K562 (cell line): ENCODE measurements around the gene SPRED2. TPM values are rescaled to one million over a fixed set of nuclear protein-coding genes. Genes with fewer than 3 reads are reported as not detected.

Experiments used
- CBX3 ChIP-seq, 2 experiments: IDR thresholded peaks; 1 replicate in 1 of 2; 2 replicates in 1 of 2; pipeline ENCODE4 v1.6.1; 2012; ENCODE audit warnings: inconsistent platforms in 2 of 2, low read length in 2 of 2, borderline replicate concordance in 1 of 2, control low read depth in 1 of 2
- CSDE1 ChIP-seq, 2 experiments: fragments of 450-650 bp; IDR thresholded peaks; 2 replicates each; pipeline ENCODE4 v1.6.1; 2016; ENCODE audit warnings: mild to moderate bottlenecking in 1 of 2
- CXXC5 ChIP-seq: fragments of 250-450 bp; sonication (Bioruptor Pico); IDR thresholded peaks from 2 replicates; pipeline ENCODE4 v1.8.0; 2022; ENCODE audit warnings: inconsistent platforms, mild to moderate bottlenecking, moderate library complexity
- ELF2 ChIP-seq: fragments of 250-450 bp; sonication (Bioruptor Pico); IDR thresholded peaks from 2 replicates; pipeline ENCODE4 v1.5.0; 2021; ENCODE audit warnings: mild to moderate bottlenecking
- FOXA3 ChIP-seq, 2 experiments: fragments of 450-650 bp in 1 of 2; sonication (generic) in 1 of 2; formaldehyde crosslinking; IDR thresholded peaks in 1 of 2; conservative IDR thresholded peaks in 1 of 2; 2 replicates each; pipeline versions ENCODE4 v1.4.0 to v1.8.0; 2020 to 2022; ENCODE audit warnings: mild to moderate bottlenecking in 2 of 2, missing genetic modification reagents in 1 of 2
- HCFC1 ChIP-seq: IDR thresholded peaks from 2 replicates; pipeline ENCODE4 v1.6.1; 2012; ENCODE audit warnings: low read depth, low read length, improper control_type of control experiment
- HDAC6 ChIP-seq: IDR thresholded peaks from 2 replicates; pipeline ENCODE4 v1.6.1; 2012; ENCODE audit warnings: low read depth, mild to moderate bottlenecking, control low read depth, inconsistent platforms, low read length, moderate library complexity
- HLTF ChIP-seq: fragments of 450-650 bp; IDR thresholded peaks from 2 replicates; pipeline ENCODE4 v1.6.1; 2016
- KLF1 ChIP-seq: fragments of 450-650 bp; IDR thresholded peaks from 2 replicates; pipeline ENCODE4 v1.6.1; 2016; ENCODE audit warnings: missing genetic modification characterization, missing compliant biosample characterization
- MTA1 ChIP-seq: fragments of 450-650 bp; IDR thresholded peaks from 2 replicates; pipeline ENCODE4 v1.6.1; 2017; ENCODE audit warnings: borderline replicate concordance
- NFXL1 ChIP-seq: fragments of 450-650 bp; formaldehyde crosslinking; IDR thresholded peaks from 2 replicates; pipeline ENCODE4 v1.4.0; 2021; ENCODE audit warnings: mild to moderate bottlenecking
- NR3C1 ChIP-seq: sonication (generic); formaldehyde crosslinking; IDR thresholded peaks from 2 replicates; pipeline ENCODE4 v1.8.1; 2022; ENCODE audit warnings: missing genetic modification reagents
- PURB ChIP-seq: sonication (generic); formaldehyde crosslinking; IDR thresholded peaks from 2 replicates; pipeline ENCODE4 v1.9.0; 2021; ENCODE audit warnings: low read depth, mild to moderate bottlenecking, missing genetic modification reagents
- RFX1 ChIP-seq: fragments of 450-650 bp; IDR thresholded peaks from 2 replicates; pipeline ENCODE4 v1.6.1; 2016; ENCODE audit warnings: mild to moderate bottlenecking, moderate library complexity
- SMARCE1 ChIP-seq: fragments of 450-650 bp; IDR thresholded peaks from 2 replicates; pipeline ENCODE4 v1.7.1; 2016; ENCODE audit warnings: mild to moderate bottlenecking
- SPI1 ChIP-seq: IDR thresholded peaks from 2 replicates; pipeline ENCODE4 v1.6.1; 2011; ENCODE audit warnings: low read depth, low read length, control low read depth, borderline replicate concordance
- SRSF7 ChIP-seq: fragments of 200-400 bp; formaldehyde crosslinking; optimal IDR thresholded peaks from 2 replicates; pipeline ENCODE3; 2017; ENCODE audit warnings: mild to moderate bottlenecking, low read depth, low read length
- STAT5B ChIP-seq: fragments of 250-450 bp; sonication (Bioruptor Pico); IDR thresholded peaks from 2 replicates; pipeline ENCODE4 v1.8.0; 2021; ENCODE audit warnings: mild to moderate bottlenecking, inconsistent platforms
- TEAD4 ChIP-seq, 2 experiments: sonication (generic) in 1 of 2; formaldehyde crosslinking in 1 of 2; IDR thresholded peaks; 2 replicates each; pipeline versions ENCODE4 v1.6.1 to v1.8.0; 2012 to 2022; ENCODE audit warnings: borderline replicate concordance in 1 of 2, inconsistent platforms in 1 of 2, low read length in 1 of 2, mild to moderate bottlenecking in 1 of 2, missing genetic modification reagents in 1 of 2
- TRIM24 ChIP-seq, 2 experiments: fragments of 450-650 bp; IDR thresholded peaks; 2 replicates each; pipeline ENCODE4 v1.6.1; 2016
- ZNF133 ChIP-seq: fragments of 250-450 bp; sonication (Bioruptor Pico); IDR thresholded peaks from 2 replicates; pipeline ENCODE4 v1.4.0; 2020; ENCODE audit warnings: mild to moderate bottlenecking
- ZNF324 ChIP-seq: fragments of 250-450 bp; sonication (Bioruptor Pico); IDR thresholded peaks from 2 replicates; pipeline ENCODE4 v1.4.0; 2020; ENCODE audit warnings: mild to moderate bottlenecking
- ZSCAN29 ChIP-seq: fragments of 450-650 bp; IDR thresholded peaks from 2 replicates; pipeline ENCODE4 v1.6.1; 2017
- polyA plus RNA-seq, 8 experiments: library from polyadenylated mRNA; depleted of rRNA in 4 of 8; stranded (reverse) in 5 of 8; unstranded in 3 of 8; fragments of >200 nt; fragmentation: Nextera tagmentation in 2 of 8; fragmentation: Illumina TruSeq in 1 of 8; extraction: Ambion mirVana in 2 of 8; extraction: Trizol in 1 of 8; gene quantifications; 2 replicates each; pipeline versions ENCODE4 v1.2.1 to v1.2.3, GENCODE V29; 2011 to 2014; ENCODE audit warnings: inconsistent platforms in 1 of 8, missing spikeins in 1 of 8
- total RNA-seq, 7 experiments: library from RNA; depleted of rRNA in 6 of 7; stranded (reverse); fragments of >200 nt in 6 of 7; fragmentation: Illumina TruSeq in 2 of 7; extraction: Trizol in 2 of 7; gene quantifications; 2 replicates each; pipeline versions ENCODE4 v1.2.1 to v1.2.3, GENCODE V29; 2011 to 2021; ENCODE audit warnings: low replicate concordance in 1 of 7
- TF ChIP-seq, protein P1 (sequence below): fragments of 450-650 bp; formaldehyde crosslinking; IDR thresholded peaks from 2 replicates; pipeline ENCODE4 v1.4.0; 2020; ENCODE audit warnings: mild to moderate bottlenecking, moderate library complexity
- TF ChIP-seq, protein P2 (sequence below): fragments of 250-450 bp; sonication (Bioruptor Pico); IDR thresholded peaks from 2 replicates; pipeline ENCODE4 v1.4.0; 2020; ENCODE audit warnings: mild to moderate bottlenecking
- TF ChIP-seq, protein P3 (sequence below): fragments of 450-650 bp; conservative IDR thresholded peaks from 2 replicates; pipeline ENCODE4 v1.6.1; 2016; ENCODE audit warnings: missing genetic modification characterization, low read depth, mild to moderate bottlenecking, missing compliant biosample characterization, moderate library complexity
- TF ChIP-seq, protein P4 (sequence below): fragments of 200-800 bp; sonication (Bioruptor generic); IDR thresholded peaks from 2 replicates; pipeline ENCODE4 v1.6.1; 2017; ENCODE audit warnings: missing genetic modification characterization, missing compliant biosample characterization

The SPRED2 gene
- total and polyA plus RNA-seq, 9 of the 15 experiments (the other 6 are each of a cell fraction or from before 2014, with no cell fraction given) = 4.6 to 50.8 (median 14.1) TPM

DNA sequence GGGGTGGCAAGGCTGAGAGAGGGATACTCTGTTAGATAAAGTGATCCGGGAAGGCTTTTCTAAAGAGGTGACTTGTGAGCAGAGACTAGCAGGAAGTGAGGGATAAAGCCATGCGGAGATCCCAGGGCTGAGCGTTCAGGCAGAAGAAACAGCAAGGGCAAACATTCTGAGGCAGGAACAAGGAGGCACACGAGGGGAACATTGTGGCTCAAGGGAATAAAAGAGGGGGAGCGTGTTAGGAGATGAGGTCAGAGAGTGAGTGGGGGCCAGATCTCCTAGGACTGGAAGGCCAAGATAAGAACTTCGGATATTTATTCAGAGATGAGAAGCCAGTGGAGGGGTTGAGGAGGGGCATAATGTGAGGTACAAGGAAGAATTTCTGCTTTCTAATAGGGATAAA lies 137.7 kb downstream of the SPRED2 start (continued):
- TF ChIP-seq STAT5B (CRISPR knock-in tag) (no peak), NR3C1 (CRISPR knock-in tag) (no peak), SMARCE1 (peak; percentile 96), CBX3 (IDR thresholded peaks at IDR 0.05; ENCODE audit: borderline replicate concordance in 1 of 2, low read length in 2 of 2) (no peak), FOXA3 (CRISPR knock-in tag; conservative IDR thresholded peaks at IDR 0.05 in 1 of 2, IDR thresholded peaks at IDR 0.05 in 1 of 2) (peak in 1 of 2 experiments; percentile 78; a peak in 2 of 4 replicates), TEAD4 (IDR thresholded peaks at IDR 0.05; ENCODE audit: low read length) (peak; percentile 61; the same call in 1 of the 2 replicates), TEAD4 (CRISPR knock-in tag; IDR thresholded peaks at IDR 0.05; ENCODE audit: borderline replicate concordance) (no peak), CXXC5 (0 out of 2 replicates have a peak, but pooled peaks have one; percentile 20), PURB (no peak), KLF1 (tag) (no peak), ZSCAN29 (0 out of 2 replicates have a peak, but pooled peaks have one; percentile 8), HDAC6 (no peak), ZNF133 (CRISPR knock-in tag) (no peak), MTA1 (peak; percentile 80; the same call in 1 of the 2 replicates), ELF2 (CRISPR knock-in tag) (0 out of 2 replicates have a peak, but pooled peaks have one; percentile 10), CSDE1 (IDR thresholded peaks at IDR 0.05) (no peak), HCFC1 (no peak), HLTF (0 out of 2 replicates have a peak, but pooled peaks have one; percentile 35), SRSF7 (no peak), NFXL1 (CRISPR knock-in tag) (no peak), TRIM24 (IDR thresholded peaks at IDR 0.05) (peak; percentile 40 to 51; a peak in 2 of 4 replicates), SPI1 (peak; percentile 19; the same call in 1 of the 2 replicates), ZNF324 (CRISPR knock-in tag) (no peak), RFX1 (no peak)
- TF ChIP-seq, protein P1, sequence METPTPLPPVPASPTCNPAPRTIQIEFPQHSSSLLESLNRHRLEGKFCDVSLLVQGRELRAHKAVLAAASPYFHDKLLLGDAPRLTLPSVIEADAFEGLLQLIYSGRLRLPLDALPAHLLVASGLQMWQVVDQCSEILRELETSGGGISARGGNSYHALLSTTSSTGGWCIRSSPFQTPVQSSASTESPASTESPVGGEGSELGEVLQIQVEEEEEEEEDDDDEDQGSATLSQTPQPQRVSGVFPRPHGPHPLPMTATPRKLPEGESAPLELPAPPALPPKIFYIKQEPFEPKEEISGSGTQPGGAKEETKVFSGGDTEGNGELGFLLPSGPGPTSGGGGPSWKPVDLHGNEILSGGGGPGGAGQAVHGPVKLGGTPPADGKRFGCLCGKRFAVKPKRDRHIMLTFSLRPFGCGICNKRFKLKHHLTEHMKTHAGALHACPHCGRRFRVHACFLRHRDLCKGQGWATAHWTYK (CRISPR knock-in tag) = no peak
- TF ChIP-seq, protein P2, sequence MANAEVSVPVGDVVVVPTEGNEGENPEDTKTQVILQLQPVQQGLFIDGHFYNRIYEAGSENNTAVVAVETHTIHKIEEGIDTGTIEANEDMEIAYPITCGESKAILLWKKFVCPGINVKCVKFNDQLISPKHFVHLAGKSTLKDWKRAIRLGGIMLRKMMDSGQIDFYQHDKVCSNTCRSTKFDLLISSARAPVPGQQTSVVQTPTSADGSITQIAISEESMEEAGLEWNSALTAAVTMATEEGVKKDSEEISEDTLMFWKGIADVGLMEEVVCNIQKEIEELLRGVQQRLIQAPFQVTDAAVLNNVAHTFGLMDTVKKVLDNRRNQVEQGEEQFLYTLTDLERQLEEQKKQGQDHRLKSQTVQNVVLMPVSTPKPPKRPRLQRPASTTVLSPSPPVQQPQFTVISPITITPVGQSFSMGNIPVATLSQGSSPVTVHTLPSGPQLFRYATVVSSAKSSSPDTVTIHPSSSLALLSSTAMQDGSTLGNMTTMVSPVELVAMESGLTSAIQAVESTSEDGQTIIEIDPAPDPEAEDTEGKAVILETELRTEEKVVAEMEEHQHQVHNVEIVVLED = no peak
- TF ChIP-seq, protein P3, sequence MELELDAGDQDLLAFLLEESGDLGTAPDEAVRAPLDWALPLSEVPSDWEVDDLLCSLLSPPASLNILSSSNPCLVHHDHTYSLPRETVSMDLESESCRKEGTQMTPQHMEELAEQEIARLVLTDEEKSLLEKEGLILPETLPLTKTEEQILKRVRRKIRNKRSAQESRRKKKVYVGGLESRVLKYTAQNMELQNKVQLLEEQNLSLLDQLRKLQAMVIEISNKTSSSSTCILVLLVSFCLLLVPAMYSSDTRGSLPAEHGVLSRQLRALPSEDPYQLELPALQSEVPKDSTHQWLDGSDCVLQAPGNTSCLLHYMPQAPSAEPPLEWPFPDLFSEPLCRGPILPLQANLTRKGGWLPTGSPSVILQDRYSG = no peak
- TF ChIP-seq, protein P4, sequence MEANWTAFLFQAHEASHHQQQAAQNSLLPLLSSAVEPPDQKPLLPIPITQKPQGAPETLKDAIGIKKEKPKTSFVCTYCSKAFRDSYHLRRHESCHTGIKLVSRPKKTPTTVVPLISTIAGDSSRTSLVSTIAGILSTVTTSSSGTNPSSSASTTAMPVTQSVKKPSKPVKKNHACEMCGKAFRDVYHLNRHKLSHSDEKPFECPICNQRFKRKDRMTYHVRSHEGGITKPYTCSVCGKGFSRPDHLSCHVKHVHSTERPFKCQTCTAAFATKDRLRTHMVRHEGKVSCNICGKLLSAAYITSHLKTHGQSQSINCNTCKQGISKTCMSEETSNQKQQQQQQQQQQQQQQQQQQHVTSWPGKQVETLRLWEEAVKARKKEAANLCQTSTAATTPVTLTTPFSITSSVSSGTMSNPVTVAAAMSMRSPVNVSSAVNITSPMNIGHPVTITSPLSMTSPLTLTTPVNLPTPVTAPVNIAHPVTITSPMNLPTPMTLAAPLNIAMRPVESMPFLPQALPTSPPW (CRISPR knock-in tag) = peak; percentile 85
